ENCODE measurements around the gene PCCB.

DNA sequence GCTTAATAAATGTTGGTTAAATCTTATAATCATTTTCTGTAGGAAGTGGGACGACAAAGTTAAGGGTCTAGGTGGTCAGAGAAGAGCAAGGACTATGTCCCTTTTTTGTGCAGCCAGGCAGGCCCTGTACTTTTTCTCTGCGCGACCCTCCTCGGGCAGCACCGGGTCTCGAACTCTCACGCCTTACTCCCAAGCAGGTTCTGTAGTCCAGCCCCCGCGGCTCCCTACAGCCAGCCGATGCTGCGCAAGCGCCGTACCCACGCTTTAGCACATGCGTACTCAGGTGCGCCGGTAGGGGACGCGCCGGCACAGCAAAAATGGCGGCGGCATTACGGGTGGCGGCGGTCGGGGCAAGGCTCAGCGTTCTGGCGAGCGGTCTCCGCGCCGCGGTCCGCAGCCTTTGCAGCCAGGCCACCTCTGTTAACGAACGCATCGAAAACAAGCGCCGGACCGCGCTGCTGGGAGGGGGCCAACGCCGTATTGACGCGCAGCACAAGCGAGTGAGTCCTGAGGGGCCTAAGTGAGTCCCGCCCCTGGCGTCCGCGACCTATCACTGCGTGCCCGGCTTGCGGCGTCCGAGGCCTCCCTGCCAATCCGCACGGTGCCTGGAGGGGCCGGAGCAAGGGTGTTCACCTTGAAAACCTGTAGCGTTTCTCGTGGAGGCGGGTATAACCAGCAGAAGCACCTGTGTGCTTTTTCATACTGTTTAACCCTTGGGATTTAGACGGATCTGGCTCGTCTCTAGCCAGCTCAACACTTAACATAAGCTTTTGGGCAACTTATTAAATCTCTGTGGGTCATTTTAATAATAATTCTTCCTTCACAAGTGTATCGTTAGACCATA, at the start of gene PCCB:
- TF ChIP-seq, protein P1, sequence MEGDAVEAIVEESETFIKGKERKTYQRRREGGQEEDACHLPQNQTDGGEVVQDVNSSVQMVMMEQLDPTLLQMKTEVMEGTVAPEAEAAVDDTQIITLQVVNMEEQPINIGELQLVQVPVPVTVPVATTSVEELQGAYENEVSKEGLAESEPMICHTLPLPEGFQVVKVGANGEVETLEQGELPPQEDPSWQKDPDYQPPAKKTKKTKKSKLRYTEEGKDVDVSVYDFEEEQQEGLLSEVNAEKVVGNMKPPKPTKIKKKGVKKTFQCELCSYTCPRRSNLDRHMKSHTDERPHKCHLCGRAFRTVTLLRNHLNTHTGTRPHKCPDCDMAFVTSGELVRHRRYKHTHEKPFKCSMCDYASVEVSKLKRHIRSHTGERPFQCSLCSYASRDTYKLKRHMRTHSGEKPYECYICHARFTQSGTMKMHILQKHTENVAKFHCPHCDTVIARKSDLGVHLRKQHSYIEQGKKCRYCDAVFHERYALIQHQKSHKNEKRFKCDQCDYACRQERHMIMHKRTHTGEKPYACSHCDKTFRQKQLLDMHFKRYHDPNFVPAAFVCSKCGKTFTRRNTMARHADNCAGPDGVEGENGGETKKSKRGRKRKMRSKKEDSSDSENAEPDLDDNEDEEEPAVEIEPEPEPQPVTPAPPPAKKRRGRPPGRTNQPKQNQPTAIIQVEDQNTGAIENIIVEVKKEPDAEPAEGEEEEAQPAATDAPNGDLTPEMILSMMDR (conservative IDR thresholded peaks at IDR 0.05; ENCODE audit: low read depth, low read length): peak; percentile 57
- no peak for TF ChIP-seq EZH2 (IDR thresholded peaks at IDR 0.05; ENCODE audit: low read length, unreplicated experiment)
- TF ChIP-seq EZH2phosphoT487 (IDR thresholded peaks at IDR 0.05; ENCODE audit: borderline replicate concordance, low read length): no peak
